ENCODE measurements around the gene LPP. TPM values are rescaled to one million over a fixed set of nuclear protein-coding genes. Genes with fewer than 3 reads are reported as not detected.

The LPP gene
- polyA plus RNA-seq, 1 experiment = 76.3 TPM

- no peaks in the 10 kb centered on the region for H3K27me3 ChIP-seq (ENCODE audit: control insufficient read depth, insufficient read depth, low read length)
- no peak for DNase-seq (ENCODE audit: low read depth, low spot score)
- TF ChIP-seq CTCF (IDR thresholded peaks at IDR 0.05; ENCODE audit: low read depth, low read length) = no peak
- no peak overlapping the region for H3K4me3 ChIP-seq (ENCODE audit: low read depth, low read length)
- H3K9me3 ChIP-seq (ENCODE audit: control insufficient read depth, insufficient read depth, low read length) = no peaks in the 10 kb centered on the region
- ChIA-PET POLR2A (interaction anchor here (0.7 kb wide), 1 partner anchor 28 kb away, joined by 4 read pairs; no protein-coding TSS in a partner anchor), CTCF (interaction anchor here (0.5 kb wide), 1 partner anchor 826 kb away, joined by 3 read pairs; no protein-coding TSS in a partner anchor)
- H3K27ac ChIP-seq (ENCODE audit: low read depth, low read length) = no peak overlapping the region
These were observed 16.8 kb downstream of the LPP start for GRCh38 chr3:188170461-188171459.

DNA sequence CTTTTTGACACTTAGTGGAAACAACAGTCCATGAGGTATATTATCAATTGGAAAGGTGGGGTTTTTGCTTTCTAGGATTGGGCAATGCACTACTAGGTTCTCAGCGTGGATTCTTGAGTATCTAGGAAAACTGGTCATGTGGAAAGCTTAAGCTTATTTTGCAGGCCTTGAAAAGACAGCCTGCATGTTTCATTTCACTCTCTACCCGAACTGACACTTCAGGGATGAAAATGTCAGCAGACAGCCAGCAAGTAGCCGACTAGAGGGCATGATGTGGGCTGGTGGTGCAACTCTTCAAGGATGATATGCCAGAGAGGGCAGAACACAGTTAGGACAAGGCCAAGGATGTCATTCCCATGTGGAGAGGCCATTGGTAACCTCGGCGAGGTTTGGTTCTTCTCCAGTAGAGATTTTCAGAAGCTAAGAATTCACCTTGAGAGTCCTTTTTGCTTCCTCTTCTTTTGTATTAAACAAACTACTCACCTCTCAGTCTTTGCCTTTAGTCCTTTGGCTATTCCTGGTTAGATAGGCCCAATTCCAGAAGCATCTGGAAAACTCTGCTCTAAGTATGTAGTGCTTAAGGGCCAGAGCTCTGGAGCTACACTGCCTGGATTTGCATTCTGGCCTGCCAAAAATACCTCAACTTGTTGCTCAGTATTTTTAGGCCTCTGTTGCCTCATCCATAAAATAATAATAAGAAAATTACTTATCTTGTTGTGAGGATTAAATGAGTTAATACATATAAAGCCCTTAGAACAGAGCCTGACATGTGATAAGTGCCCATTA lies 17.9 kb downstream of the LPP start:
- no peak overlapping the region for H3K4me3 ChIP-seq (ENCODE audit: low read depth, low read length)
- CTCF ChIA-PET = no interaction called here
- H3K27me3 ChIP-seq (ENCODE audit: control insufficient read depth, insufficient read depth, low read length) = no peaks in the 10 kb centered on the region
- POLR2A ChIA-PET = no interaction called here
- H3K27ac ChIP-seq (ENCODE audit: low read depth, low read length) = no peak overlapping the region
- H3K9me3 ChIP-seq (ENCODE audit: control insufficient read depth, insufficient read depth, low read length) = no peaks in the 10 kb centered on the region
- no peak for TF ChIP-seq CTCF (IDR thresholded peaks at IDR 0.05; ENCODE audit: low read depth, low read length)
- DNase-seq (ENCODE audit: low read depth, low spot score) = no peak

GRCh38 chr3:188174317-188175044 lies 20.5 kb downstream of the LPP start:
- ChIA-PET POLR2A (no interaction called here), CTCF (no interaction called here)
- Histone ChIP-seq H3K4me3 (ENCODE audit: low read depth, low read length) (no peak overlapping the region), H3K9me3 (ENCODE audit: control insufficient read depth, insufficient read depth, low read length) (no peaks in the 10 kb centered on the region), H3K27ac (ENCODE audit: low read depth, low read length) (no peak overlapping the region), H3K27me3 (ENCODE audit: control insufficient read depth, insufficient read depth, low read length) (no peaks in the 10 kb centered on the region)
- no peak for TF ChIP-seq CTCF (IDR thresholded peaks at IDR 0.05; ENCODE audit: low read depth, low read length)
- DNase-seq (ENCODE audit: low read depth, low spot score) = no peak

GRCh38 chr3:188176476-188176875 lies 22.5 kb downstream of the LPP start:
- ChIA-PET CTCF (interaction anchor here (1.0 kb wide), 1 partner anchor 436 kb away, joined by 4 read pairs; no protein-coding TSS in a partner anchor), POLR2A (no interaction called here)
- Histone ChIP-seq H3K27me3 (ENCODE audit: control insufficient read depth, insufficient read depth, low read length) (no peaks in the 10 kb centered on the region), H3K27ac (ENCODE audit: low read depth, low read length) (no peak overlapping the region), H3K9me3 (ENCODE audit: control insufficient read depth, insufficient read depth, low read length) (no peaks in the 10 kb centered on the region), H3K4me3 (ENCODE audit: low read depth, low read length) (no peak overlapping the region)
- DNase-seq (ENCODE audit: low read depth, low spot score) = no peak
- no peak for TF ChIP-seq CTCF (IDR thresholded peaks at IDR 0.05; ENCODE audit: low read depth, low read length)
